ENCODE results near the gene CARHSP1.

Gene CARHSP1

GRCh38 chr16:8822403-8822802, 46.4 kb downstream of the CARHSP1 start:
- TF ChIP-seq, protein P1, sequence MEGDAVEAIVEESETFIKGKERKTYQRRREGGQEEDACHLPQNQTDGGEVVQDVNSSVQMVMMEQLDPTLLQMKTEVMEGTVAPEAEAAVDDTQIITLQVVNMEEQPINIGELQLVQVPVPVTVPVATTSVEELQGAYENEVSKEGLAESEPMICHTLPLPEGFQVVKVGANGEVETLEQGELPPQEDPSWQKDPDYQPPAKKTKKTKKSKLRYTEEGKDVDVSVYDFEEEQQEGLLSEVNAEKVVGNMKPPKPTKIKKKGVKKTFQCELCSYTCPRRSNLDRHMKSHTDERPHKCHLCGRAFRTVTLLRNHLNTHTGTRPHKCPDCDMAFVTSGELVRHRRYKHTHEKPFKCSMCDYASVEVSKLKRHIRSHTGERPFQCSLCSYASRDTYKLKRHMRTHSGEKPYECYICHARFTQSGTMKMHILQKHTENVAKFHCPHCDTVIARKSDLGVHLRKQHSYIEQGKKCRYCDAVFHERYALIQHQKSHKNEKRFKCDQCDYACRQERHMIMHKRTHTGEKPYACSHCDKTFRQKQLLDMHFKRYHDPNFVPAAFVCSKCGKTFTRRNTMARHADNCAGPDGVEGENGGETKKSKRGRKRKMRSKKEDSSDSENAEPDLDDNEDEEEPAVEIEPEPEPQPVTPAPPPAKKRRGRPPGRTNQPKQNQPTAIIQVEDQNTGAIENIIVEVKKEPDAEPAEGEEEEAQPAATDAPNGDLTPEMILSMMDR (IDR thresholded peaks at IDR 0.05; ENCODE audit: low read depth, low read length), result no peak
- Histone ChIP-seq H3K4me3 (ENCODE audit: low read depth, low read length) (no peak overlapping the region), H3K4me1 (peaks cover 16% of the 10 kb centered on the region; the same call in 1 of the 2 replicates), H3K27me3 (no peaks in the 10 kb centered on the region), H3K9me3 (no peaks in the 10 kb centered on the region), H3K36me3 (peaks cover 49% of the 10 kb centered on the region)
- no peak for DNase-seq

DNA sequence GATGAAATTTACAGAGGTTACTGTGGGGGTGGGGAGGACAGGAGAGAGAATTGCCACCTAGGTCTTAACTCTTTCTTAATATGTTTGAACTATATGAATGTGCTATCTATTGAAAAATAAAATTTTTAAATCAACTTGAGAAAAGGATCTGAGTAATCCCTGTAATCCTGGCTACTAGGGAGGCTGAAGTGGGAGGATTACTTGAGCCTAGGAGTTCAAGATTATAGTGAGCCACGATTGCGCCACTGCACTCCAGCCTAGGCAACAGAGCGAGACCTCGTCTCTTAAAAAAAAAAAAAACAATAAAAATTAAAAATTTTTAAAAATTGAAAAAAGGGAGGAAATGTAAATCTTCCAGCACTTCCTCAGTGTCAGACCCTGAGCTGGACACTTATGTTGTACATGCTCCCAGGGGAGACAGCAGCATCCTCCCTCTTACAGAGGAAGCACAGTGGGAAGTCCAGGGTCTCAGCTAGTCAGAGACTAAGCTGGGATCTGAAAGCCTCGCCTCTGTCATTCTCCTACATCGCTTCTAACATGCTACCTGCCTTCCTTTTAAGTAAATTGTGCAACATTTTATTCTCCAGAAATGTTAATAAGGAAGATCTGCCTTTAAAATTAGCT, 49.3 kb downstream of the CARHSP1 start:
- TF ChIP-seq, protein P1 (IDR thresholded peaks at IDR 0.05; ENCODE audit: low read depth, low read length), result no peak
- H3K36me3 ChIP-seq, result peaks cover 72% of the 10 kb centered on the region
- DNase-seq, result no peak
- no peak overlapping the region for H3K4me3 ChIP-seq (ENCODE audit: low read depth, low read length)
- no peaks in the 10 kb centered on the region for H3K9me3 ChIP-seq
- peaks cover 9% of the 10 kb centered on the region; the same call in 1 of the 2 replicates for H3K4me1 ChIP-seq
- no peaks in the 10 kb centered on the region for H3K27me3 ChIP-seq

DNA sequence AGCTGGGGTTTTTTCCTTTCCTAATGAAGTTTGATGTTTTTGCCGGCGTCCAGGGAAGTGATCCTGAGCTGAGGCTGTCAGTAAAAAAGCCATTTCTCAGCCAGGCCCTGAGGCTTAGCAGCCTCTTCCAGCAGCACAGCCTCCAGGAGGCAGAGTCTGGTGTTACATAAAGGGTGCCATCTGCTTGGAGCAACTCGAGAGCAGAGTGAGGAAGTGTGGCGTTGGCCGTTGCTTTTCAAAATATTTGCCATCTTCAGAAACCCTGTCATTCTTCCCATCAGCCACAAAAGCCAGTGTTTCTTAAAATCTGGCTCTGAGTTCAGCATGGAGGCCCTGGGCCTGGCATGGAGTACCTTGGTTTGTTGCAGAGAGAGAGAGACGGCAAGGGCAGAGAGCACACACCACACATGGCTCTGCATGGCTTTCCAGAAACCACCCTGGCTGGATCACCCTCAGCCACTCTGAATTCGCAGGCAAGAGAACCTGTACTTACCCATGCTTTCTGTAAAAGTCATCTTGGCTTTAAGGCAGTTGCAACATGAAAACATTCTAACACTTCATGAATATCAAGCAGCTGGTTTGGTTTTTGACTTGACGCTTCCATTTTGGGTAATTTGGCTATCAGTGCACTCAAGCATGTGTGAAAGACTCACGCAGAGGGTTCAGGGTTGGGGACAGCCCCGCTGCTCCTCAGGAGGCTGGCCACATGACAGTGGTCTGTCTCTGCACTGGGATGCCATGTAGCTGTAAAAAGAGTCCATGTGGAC, 50.1 kb downstream of the CARHSP1 start:
- Histone ChIP-seq H3K36me3 (peaks cover 77% of the 10 kb centered on the region), H3K4me3 (ENCODE audit: low read depth, low read length) (no peak overlapping the region), H3K27me3 (no peaks in the 10 kb centered on the region), H3K4me1 (peaks cover 9% of the 10 kb centered on the region; the same call in 1 of the 2 replicates), H3K9me3 (no peaks in the 10 kb centered on the region)
- no peak for DNase-seq
- TF ChIP-seq, protein P1 (IDR thresholded peaks at IDR 0.05; ENCODE audit: low read depth, low read length), result no peak

GRCh38 chr16:8816967-8817655, 51.7 kb downstream of the CARHSP1 start:
- no peak for DNase-seq
- Histone ChIP-seq H3K36me3 (peaks cover 89% of the 10 kb centered on the region), H3K4me1 (no peaks in the 10 kb centered on the region), H3K4me3 (ENCODE audit: low read depth, low read length) (no peak overlapping the region), H3K27me3 (no peaks in the 10 kb centered on the region), H3K9me3 (no peaks in the 10 kb centered on the region)
- TF ChIP-seq, protein P1 (IDR thresholded peaks at IDR 0.05; ENCODE audit: low read depth, low read length), result no peak

- Histone ChIP-seq H3K36me3 (peaks cover 95% of the 10 kb centered on the region), H3K9me3 (no peaks in the 10 kb centered on the region), H3K27me3 (no peaks in the 10 kb centered on the region), H3K4me3 (ENCODE audit: low read depth, low read length) (no peak overlapping the region), H3K4me1 (no peaks in the 10 kb centered on the region; the same call in 1 of the 2 replicates)
- TF ChIP-seq, protein P1 (IDR thresholded peaks at IDR 0.05; ENCODE audit: low read depth, low read length), result no peak
- no peak for DNase-seq
Observed at GRCh38 chr16:8814095-8814806, 54.6 kb downstream of the CARHSP1 start.
